Stimulated activated CD4-positive, alpha-beta T cell treated with anti-CD3 and anti-CD28 coated beads, Interleukin-1b, Interleukin-23, amount 100 ng/mL, for 1 hour (primary cell): ENCODE measurements around the gene HEMGN.

Experiments used
- DNase-seq, 2 donors: peaks; one replicate each; pipeline ENCODE4 v3.0.0-alpha.2; 2020; ENCODE audit warnings: low read depth in 2 of 2

HEMGN gene

DNA sequence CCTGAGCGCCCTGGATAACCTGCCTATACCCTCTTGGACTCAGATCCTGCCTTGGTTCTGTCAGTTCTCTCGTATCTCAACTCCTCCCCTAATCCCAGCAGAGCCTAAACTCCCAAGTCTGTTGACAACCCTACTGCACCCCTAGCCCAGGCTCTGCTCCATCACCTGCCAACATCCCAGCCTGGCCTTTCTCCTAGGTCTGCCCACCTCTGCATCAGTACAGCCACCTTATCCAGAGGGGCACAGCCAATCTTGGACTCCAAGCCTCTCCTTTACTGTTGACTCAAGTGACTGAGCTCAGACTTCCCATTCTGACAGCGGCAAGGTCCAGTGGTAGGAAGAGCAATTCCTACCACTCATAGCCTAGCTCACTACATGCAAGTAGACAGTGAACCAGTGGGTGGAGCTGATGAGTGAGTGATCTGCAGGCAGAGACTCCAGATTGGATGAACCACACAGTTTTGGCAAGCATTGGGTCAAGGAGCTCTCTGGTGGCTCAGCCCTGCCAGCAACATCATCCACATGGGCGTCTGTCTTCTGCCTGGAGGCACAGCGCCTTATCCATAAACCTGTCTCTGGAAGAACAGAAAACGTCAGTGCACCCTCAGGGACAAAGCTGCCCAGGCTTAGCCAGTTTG lies 42.2 kb downstream of the HEMGN start:
- no peak for DNase-seq

- no peak for DNase-seq
These were observed 42.8 kb downstream of the HEMGN start for GRCh38 chr9:97895211-97895610.

DNA sequence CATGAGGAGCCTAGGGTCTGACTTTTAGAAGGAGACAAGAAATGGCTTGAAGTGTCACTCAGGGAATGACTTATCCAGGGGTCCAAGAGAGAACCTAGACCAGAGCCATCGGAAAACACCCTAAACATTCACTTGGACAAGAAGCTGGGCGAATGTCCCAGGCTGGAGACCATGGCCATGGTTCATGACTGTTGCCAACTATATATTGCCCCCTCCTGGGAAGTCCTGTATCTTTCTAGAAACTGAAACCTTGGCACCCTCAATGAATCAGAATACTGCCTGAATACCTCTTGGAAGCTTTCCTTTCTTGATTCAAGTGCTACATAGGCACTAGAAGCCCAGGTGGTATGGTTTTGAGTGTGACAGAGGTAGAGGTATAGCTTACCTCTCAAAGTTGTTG lies 45.6 kb downstream of the HEMGN start:
- no peak for DNase-seq

DNA sequence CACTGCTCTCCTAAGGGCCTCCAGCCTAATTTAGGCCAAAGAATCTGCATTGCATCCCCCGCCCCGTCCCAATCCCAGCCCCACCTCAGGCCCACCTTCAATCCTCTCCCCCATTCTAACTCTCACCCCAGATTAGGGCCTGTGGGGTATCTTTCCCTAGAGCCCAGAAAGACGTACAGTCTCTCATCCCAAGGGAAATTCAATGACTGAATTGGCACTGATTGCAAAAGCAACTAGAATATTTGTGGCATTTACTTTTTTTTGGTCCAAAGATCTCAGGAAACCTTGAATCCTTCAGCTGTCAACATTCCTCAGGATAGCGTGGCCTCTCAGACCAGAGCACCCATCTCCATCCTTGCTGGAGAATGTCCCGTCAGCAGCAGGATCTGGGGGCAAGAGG lies 46.2 kb downstream of the HEMGN start:
- DNase-seq = no peak

- peak; percentile 36 to 47 for DNase-seq
These were observed 47.8 kb downstream of the HEMGN start for GRCh38 chr9:97889941-97890887.

DNA sequence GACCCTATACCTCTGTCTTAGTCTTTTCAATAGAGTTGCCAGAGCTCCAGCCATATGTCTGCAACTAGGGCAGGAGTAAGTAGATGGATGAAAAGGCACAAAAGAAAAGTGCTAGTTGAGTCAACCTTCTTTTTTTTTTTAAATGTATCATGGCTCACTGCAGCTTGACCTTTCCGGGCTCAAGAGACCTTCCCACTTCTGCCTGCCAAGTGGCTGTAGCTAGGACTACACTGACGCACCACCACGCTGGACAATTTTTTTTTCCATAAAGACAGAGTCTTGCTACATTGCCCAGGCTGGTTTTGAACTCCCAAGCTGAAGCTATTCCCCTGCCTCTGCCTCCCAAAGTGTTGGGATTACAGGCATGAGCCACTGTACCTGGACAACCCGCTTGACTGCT lies 57.6 kb downstream of the HEMGN start:
- DNase-seq = no peak
